CD4-positive, CD25-positive, alpha-beta regulatory T cell (primary cell): ENCODE results near the gene DGKZ. TPM values are rescaled to one million over a fixed set of nuclear protein-coding genes. Genes with fewer than 3 reads are reported as not detected.

ENCODE experiments used
- ATAC-seq, 2 donors: fragments of 150-1000 bp; cut with Tn5 transposase; one replicate each; pipeline ENCODE4 v1.10.0; 2021; ENCODE audit warnings: low read depth in 2 of 2, moderate number of reproducible peaks in 2 of 2, moderate library complexity in 1 of 2
- DNase-seq, 3 donors: peaks; one replicate each; pipeline versions ENCODE4 v3.0.0 to v3.0.0-alpha.2; 2012 to 2022; ENCODE audit warnings: mixed read lengths in 1 of 3
- H3K27ac ChIP-seq: one replicate; pipeline ENCODE4 v1.7.0; 2013; ENCODE audit warnings: mild to moderate bottlenecking, low read length; ENCODE audit not compliant: insufficient read depth, poor library complexity, severe bottlenecking
- H3K27me3 ChIP-seq: one replicate; pipeline ENCODE4 v1.7.0; 2013; ENCODE audit warnings: low read length; ENCODE audit not compliant: control insufficient read depth, insufficient read depth
- H3K36me3 ChIP-seq: one replicate; pipeline ENCODE4 v1.7.0; 2013; ENCODE audit warnings: mild to moderate bottlenecking, low read length, moderate library complexity; ENCODE audit not compliant: control insufficient read depth, insufficient read depth
- H3K4me1 ChIP-seq: 2 replicates; pipeline ENCODE4 v1.7.0; 2013; ENCODE audit warnings: mild to moderate bottlenecking, low read length; ENCODE audit not compliant: insufficient read depth, control insufficient read depth, poor library complexity, severe bottlenecking
- H3K4me3 ChIP-seq: one replicate; pipeline ENCODE4 v1.7.0; 2013; ENCODE audit warnings: low read depth, mild to moderate bottlenecking, low read length, moderate library complexity
- H3K9me3 ChIP-seq, 2 experiments: 1 replicate in 1 of 2; 2 replicates in 1 of 2; pipeline ENCODE4 v1.7.0; 2013; ENCODE audit warnings: low read length in 2 of 2, mild to moderate bottlenecking in 1 of 2, moderate library complexity in 1 of 2; ENCODE audit not compliant: control insufficient read depth in 2 of 2
- H3K27ac Mint-ChIP-seq, 3 donors: one replicate each; pipeline ENCODE4 v1.8.0; 2020 to 2022; ENCODE audit warnings: mild to moderate bottlenecking in 3 of 3, mixed read lengths in 3 of 3, moderate library complexity in 2 of 3
- H3K27me3 Mint-ChIP-seq: one replicate; pipeline ENCODE4 v1.8.0; 2022; ENCODE audit warnings: mild to moderate bottlenecking, mixed read lengths
- H3K36me3 Mint-ChIP-seq: one replicate; pipeline ENCODE4 v1.8.0; 2020; ENCODE audit warnings: mixed read lengths
- H3K4me1 Mint-ChIP-seq, 4 donors: one replicate each; pipeline ENCODE4 v1.8.0; 2020 to 2022; ENCODE audit warnings: mixed read lengths in 4 of 4, mild to moderate bottlenecking in 1 of 4
- H3K4me3 Mint-ChIP-seq, 4 donors: one replicate each; pipeline ENCODE4 v1.8.0; 2020 to 2022; ENCODE audit warnings: mild to moderate bottlenecking in 4 of 4, mixed read lengths in 4 of 4, moderate library complexity in 3 of 4
- H3K9me3 Mint-ChIP-seq, 7 donors: one replicate each; pipeline ENCODE4 v1.8.0; 2020 to 2022; ENCODE audit warnings: mixed read lengths in 7 of 7, mild to moderate bottlenecking in 3 of 7, moderate library complexity in 2 of 7
- polyA plus RNA-seq, 4 donors: library from polyadenylated mRNA; unstranded; fragments of 300-500 nt; fragmentation: Illumina TruSeq; gene quantifications; one replicate each; pipeline ENCODE4 v1.2.3, GENCODE V29; 2021
- total RNA-seq: library from RNA; stranded (reverse); gene quantifications from one replicate; pipeline ENCODE4 v1.2.3, GENCODE V29; 2022

The DGKZ gene
- total and polyA plus RNA-seq, 5 donors from 2014 or later, result 36.6 to 234 (median 46.3) TPM

GRCh38 chr11:46357483-46357936 is 10.2 kb downstream of the DGKZ start:
- Mint-ChIP-seq H3K27me3 (no peaks in the 10 kb centered on the region), H3K4me1 (peaks cover 25 to 81% (median 46%) of the 10 kb centered on the region in 4 donors), H3K9me3 (no peaks in the 10 kb centered on the region), H3K27ac (peak overlapping the region; percentile 50 to 90 (median 75)), H3K36me3 (peaks cover 13% of the 10 kb centered on the region), H3K4me3 (peak overlapping the region in 1 of 4 donors; percentile 85)
- H3K4me3 ChIP-seq, result no peak overlapping the region
- H3K27ac ChIP-seq, result peak overlapping the region; percentile 23
- ATAC-seq (no peak), DNase-seq (no peak)
- H3K27me3 ChIP-seq, result no peaks in the 10 kb centered on the region
- H3K9me3 ChIP-seq, result no peaks in the 10 kb centered on the region
- H3K4me1 ChIP-seq, result peaks cover 75% of the 10 kb centered on the region
- peaks cover 13% of the 10 kb centered on the region for H3K36me3 ChIP-seq

DNA sequence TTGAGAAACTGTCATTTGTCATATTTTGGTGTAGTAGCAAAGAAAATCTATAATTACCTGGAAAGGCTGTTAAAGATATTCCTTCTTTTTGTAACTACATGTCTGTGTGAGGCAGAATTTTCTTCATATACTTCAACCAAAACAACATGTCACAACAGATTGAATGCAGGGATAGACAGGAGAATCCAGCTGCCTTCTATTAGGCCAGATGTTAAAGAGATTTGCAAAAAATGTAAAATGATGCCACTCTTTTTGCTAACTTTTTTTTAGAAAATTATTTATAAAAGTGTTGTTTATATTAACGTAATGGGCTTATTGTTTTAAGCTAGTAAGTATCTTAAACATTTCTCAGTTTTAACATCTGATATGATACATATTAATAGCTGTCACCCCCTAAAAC is 12.7 kb downstream of the DGKZ start:
- Mint-ChIP-seq H3K36me3 (peaks cover 4% of the 10 kb centered on the region), H3K9me3 (no peaks in the 10 kb centered on the region), H3K27ac (peak overlapping the region in 1 of 3 donors; percentile 95), H3K4me1 (peaks cover 18 to 79% (median 38%) of the 10 kb centered on the region in 4 donors), H3K4me3 (peak overlapping the region; percentile 31 to 89 (median 64)), H3K27me3 (no peaks in the 10 kb centered on the region)
- H3K4me1 ChIP-seq, result peaks cover 68% of the 10 kb centered on the region
- ATAC-seq (no peak), DNase-seq (no peak)
- H3K4me3 ChIP-seq, result no peak overlapping the region
- peaks cover 12% of the 10 kb centered on the region for H3K36me3 ChIP-seq
- H3K9me3 ChIP-seq, result no peaks in the 10 kb centered on the region
- peak overlapping the region; percentile 66 for H3K27ac ChIP-seq
- H3K27me3 ChIP-seq, result no peaks in the 10 kb centered on the region

DNA sequence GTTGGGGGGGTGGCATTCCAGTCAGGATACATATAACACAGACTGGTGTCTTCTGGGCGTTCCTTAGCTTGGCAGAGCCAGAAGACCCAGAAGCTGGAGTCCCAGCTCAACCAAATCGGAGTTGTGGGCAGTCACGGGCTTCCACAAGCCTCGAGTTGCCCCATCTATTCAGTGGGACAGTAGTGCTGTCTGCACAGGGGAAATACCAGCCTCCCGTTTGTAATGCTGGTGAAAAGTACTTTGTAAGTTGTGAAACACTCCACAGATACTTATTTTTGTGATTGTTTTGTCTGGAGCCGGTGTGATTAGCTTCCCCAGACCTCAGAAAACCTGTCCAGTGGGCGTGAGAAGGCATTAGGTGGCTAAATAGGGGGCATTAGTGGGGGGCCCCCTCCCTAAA is 13.6 kb downstream of the DGKZ start:
- Mint-ChIP-seq H3K4me1 (peaks cover 18 to 82% (median 44%) of the 10 kb centered on the region in 4 donors), H3K4me3 (peak overlapping the region; percentile 85 to 98 (median 88)), H3K27ac (peak overlapping the region; percentile 77 to 96 (median 95)), H3K27me3 (no peaks in the 10 kb centered on the region), H3K36me3 (peaks cover 4% of the 10 kb centered on the region), H3K9me3 (no peaks in the 10 kb centered on the region)
- Histone ChIP-seq H3K27me3 (no peaks in the 10 kb centered on the region), H3K4me1 (peaks cover 73% of the 10 kb centered on the region), H3K27ac (peak overlapping the region; percentile 66), H3K9me3 (no peaks in the 10 kb centered on the region), H3K4me3 (peak overlapping the region; percentile 45), H3K36me3 (peaks cover 12% of the 10 kb centered on the region)
- DNase-seq, result peak in 1 of 3 donors; percentile 40
- ATAC-seq, result peak; percentile 32 to 33

GRCh38 chr11:46361283-46362155 is 14.3 kb downstream of the DGKZ start:
- Mint-ChIP-seq H3K9me3 (no peaks in the 10 kb centered on the region), H3K27me3 (no peaks in the 10 kb centered on the region), H3K27ac (peak overlapping the region; percentile 77 to 96 (median 95)), H3K4me3 (peak overlapping the region; percentile 85 to 98 (median 88)), H3K36me3 (peaks cover under 1% of the 10 kb centered on the region), H3K4me1 (peaks cover 16 to 77% (median 39%) of the 10 kb centered on the region in 4 donors)
- H3K27me3 ChIP-seq, result no peaks in the 10 kb centered on the region
- H3K9me3 ChIP-seq, result no peaks in the 10 kb centered on the region
- H3K4me1 ChIP-seq, result peaks cover 72% of the 10 kb centered on the region
- peaks cover 10% of the 10 kb centered on the region for H3K36me3 ChIP-seq
- peak overlapping the region; percentile 66 for H3K27ac ChIP-seq
- ATAC-seq (peak; percentile 88 to 92), DNase-seq (peak; percentile 38 to 82 (median 67))
- H3K4me3 ChIP-seq, result peak overlapping the region; percentile 45

DNA sequence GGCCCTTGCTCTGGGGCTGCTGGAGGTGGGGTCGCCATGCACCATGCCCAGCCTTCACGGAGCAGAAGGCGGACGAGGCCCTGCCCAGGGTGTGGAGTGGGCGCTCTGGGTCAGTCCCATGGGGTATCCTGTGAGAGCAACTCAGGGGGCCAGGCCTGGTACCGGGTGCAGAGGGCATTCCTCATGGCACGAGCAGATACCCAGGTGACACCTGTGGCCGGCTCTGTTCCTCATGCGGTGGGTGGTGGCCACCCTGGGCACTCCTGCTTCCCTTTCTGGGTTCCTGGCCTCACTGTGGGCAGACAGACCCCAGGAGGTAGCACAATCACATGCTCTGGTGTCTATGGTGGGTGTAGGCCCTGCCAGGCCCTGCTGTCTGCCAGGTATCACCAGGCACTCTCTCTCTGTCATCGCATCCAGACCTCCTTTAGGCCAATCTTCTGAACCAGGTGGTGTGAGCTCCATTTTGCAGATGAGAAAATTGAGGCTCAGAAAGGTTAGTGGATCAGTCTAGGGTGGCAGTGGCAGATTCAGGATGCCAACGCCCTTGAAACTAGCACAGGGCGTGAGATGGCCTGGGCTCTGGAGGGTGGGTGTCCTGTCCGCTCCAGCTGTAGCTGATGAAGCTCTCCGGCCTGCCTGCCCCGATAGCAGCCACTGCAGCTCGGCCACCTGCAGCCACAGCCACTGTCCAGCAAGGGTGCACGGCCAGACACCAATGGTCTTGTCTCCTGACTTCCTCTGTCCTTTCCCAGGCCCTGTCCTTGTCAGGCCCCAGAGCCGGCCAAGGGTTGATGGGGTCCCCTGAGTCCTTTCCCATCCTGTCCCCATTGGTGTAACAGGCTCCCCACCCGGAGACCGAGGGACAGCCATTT is 15.1 kb downstream of the DGKZ start:
- no peaks in the 10 kb centered on the region for H3K36me3 Mint-ChIP-seq
- DNase-seq, result no peak
- H3K4me3 Mint-ChIP-seq, result peak overlapping the region; percentile 62 to 89 (median 83)
- H3K36me3 ChIP-seq, result peaks cover 6% of the 10 kb centered on the region
- no peak for ATAC-seq
- no peaks in the 10 kb centered on the region for H3K27me3 ChIP-seq
- peaks cover 72% of the 10 kb centered on the region for H3K4me1 ChIP-seq
- no peaks in the 10 kb centered on the region for H3K9me3 ChIP-seq
- peak overlapping the region in 2 of 3 donors; percentile 85 to 94 for H3K27ac Mint-ChIP-seq
- H3K27me3 Mint-ChIP-seq, result no peaks in the 10 kb centered on the region
- H3K27ac ChIP-seq, result peak overlapping the region; percentile 66
- peaks cover 11 to 74% (median 35%) of the 10 kb centered on the region in 4 donors for H3K4me1 Mint-ChIP-seq
- no peaks in the 10 kb centered on the region for H3K9me3 Mint-ChIP-seq
- peak overlapping the region; percentile 24 for H3K4me3 ChIP-seq

DNA sequence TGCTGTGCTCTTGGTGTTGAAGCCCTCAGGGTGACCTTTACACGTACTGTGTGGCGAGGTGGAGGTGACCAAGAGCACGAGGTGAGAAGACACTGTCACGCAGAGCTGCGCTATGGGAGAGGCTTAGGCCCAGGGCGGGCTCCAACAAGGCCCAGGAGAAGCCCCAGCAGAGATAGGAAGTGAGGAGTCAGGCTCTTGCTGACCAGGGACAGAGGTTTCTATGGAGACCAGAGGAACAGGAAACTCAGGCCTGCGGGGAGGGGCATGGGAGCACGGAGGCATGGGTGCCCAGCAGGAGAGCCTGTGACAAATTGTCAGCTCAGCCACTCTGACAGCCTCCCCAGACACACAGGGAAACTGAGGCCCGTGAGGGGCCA is 15.8 kb downstream of the DGKZ start:
- Histone ChIP-seq H3K27me3 (no peaks in the 10 kb centered on the region), H3K4me3 (no peak overlapping the region), H3K4me1 (peaks cover 68% of the 10 kb centered on the region), H3K36me3 (peaks cover 10% of the 10 kb centered on the region), H3K27ac (no peak overlapping the region), H3K9me3 (no peaks in the 10 kb centered on the region)
- H3K36me3 Mint-ChIP-seq, result no peaks in the 10 kb centered on the region
- ATAC-seq, result no peak
- H3K27me3 Mint-ChIP-seq, result no peaks in the 10 kb centered on the region
- H3K27ac Mint-ChIP-seq, result peak overlapping the region in 2 of 3 donors; percentile 85 to 94
- H3K4me3 Mint-ChIP-seq, result peak overlapping the region in 3 of 4 donors; percentile 47 to 89 (median 62)
- no peak for DNase-seq
- H3K9me3 Mint-ChIP-seq, result no peaks in the 10 kb centered on the region
- H3K4me1 Mint-ChIP-seq, result peaks cover 10 to 74% (median 33%) of the 10 kb centered on the region in 4 donors

GRCh38 chr11:46363455-46364005 is 16.3 kb downstream of the DGKZ start:
- H3K27me3 Mint-ChIP-seq, result no peaks in the 10 kb centered on the region
- H3K36me3 Mint-ChIP-seq, result peaks cover 3% of the 10 kb centered on the region
- no peak overlapping the region for H3K4me3 ChIP-seq
- H3K9me3 Mint-ChIP-seq, result no peaks in the 10 kb centered on the region
- H3K27ac Mint-ChIP-seq, result peak overlapping the region in 1 of 3 donors; percentile 46
- H3K9me3 ChIP-seq, result no peaks in the 10 kb centered on the region
- H3K36me3 ChIP-seq, result peaks cover 15% of the 10 kb centered on the region
- peaks cover 64% of the 10 kb centered on the region for H3K4me1 ChIP-seq
- no peak overlapping the region for H3K27ac ChIP-seq
- no peak overlapping the region for H3K4me3 Mint-ChIP-seq
- ATAC-seq, result no peak
- H3K4me1 Mint-ChIP-seq, result peaks cover 6 to 74% (median 33%) of the 10 kb centered on the region in 4 donors
- H3K27me3 ChIP-seq, result no peaks in the 10 kb centered on the region
- DNase-seq, result no peak
